Stimulated activated CD8-positive, alpha-beta memory T cell treated with anti-CD3 and anti-CD28 coated beads, Interleukin-12 subunit alpha, Interleukin-12 subunit beta, amount 100 ng/mL, for 1 hour (primary cell): Measurements from ENCODE around the gene MLLT10.

ENCODE experiments used
- DNase-seq: peaks from one replicate; pipeline ENCODE4 v3.0.0-alpha.2; 2020; ENCODE audit warnings: low read depth

MLLT10 gene

GRCh38 chr10:21740989-21741388 lies 207.0 kb downstream of the MLLT10 start:
- no peak for DNase-seq

GRCh38 chr10:21742740-21743412 lies 208.8 kb downstream of the MLLT10 start:
- DNase-seq = no peak

- DNase-seq = no peak
These were observed 210.2 kb downstream of the MLLT10 start for GRCh38 chr10:21744223-21744622.

GRCh38 chr10:21746118-21746517 lies 212.1 kb downstream of the MLLT10 start:
- no peak for DNase-seq

GRCh38 chr10:21747809-21748208 lies 213.8 kb downstream of the MLLT10 start:
- DNase-seq = no peak

- DNase-seq = no peak
These were observed 215.8 kb downstream of the MLLT10 start for GRCh38 chr10:21749788-21750187.

- no peak for DNase-seq
These were observed 216.4 kb downstream of the MLLT10 start for GRCh38 chr10:21750424-21750823.

- DNase-seq = no peak
These were observed 217.6 kb downstream of the MLLT10 start for GRCh38 chr10:21751341-21752310.

- DNase-seq = no peak
These were observed 219.7 kb downstream of the MLLT10 start for GRCh38 chr10:21753497-21754270.

- DNase-seq = no peak
These were observed 220.5 kb downstream of the MLLT10 start for GRCh38 chr10:21754410-21755011.

GRCh38 chr10:21756707-21757106 lies 222.7 kb downstream of the MLLT10 start:
- no peak for DNase-seq

GRCh38 chr10:21757185-21757901 lies 223.3 kb downstream of the MLLT10 start:
- no peak for DNase-seq

- no peak for DNase-seq
These were observed 224.2 kb downstream of the MLLT10 start for GRCh38 chr10:21758239-21758638.

GRCh38 chr10:21758696-21759095 lies 224.7 kb downstream of the MLLT10 start:
- DNase-seq = no peak

GRCh38 chr10:21759232-21759631 lies 225.2 kb downstream of the MLLT10 start:
- no peak for DNase-seq

GRCh38 chr10:21760332-21760731 lies 226.3 kb downstream of the MLLT10 start:
- no peak for DNase-seq

GRCh38 chr10:21764466-21765189 lies 230.6 kb downstream of the MLLT10 start:
- no peak for DNase-seq

GRCh38 chr10:21769041-21769440 lies 235.0 kb downstream of the MLLT10 start:
- DNase-seq = no peak

- no peak for DNase-seq
These were observed 237.2 kb downstream of the MLLT10 start for GRCh38 chr10:21771219-21771618.

- DNase-seq = no peak
These were observed 242.9 kb downstream of the MLLT10 start for GRCh38 chr10:21776883-21777282.

GRCh38 chr10:21791276-21791675 lies 257.2 kb downstream of the MLLT10 start:
- DNase-seq = no peak
